Ishikawa (cell line): ENCODE results near the gene CA7.

Experiments used
- CEBPB ChIP-seq: IDR thresholded peaks from 2 replicates; pipeline ENCODE4 v1.6.1; 2012
- CREB1 ChIP-seq: IDR thresholded peaks from 2 replicates; pipeline ENCODE4 v1.6.1; 2012; ENCODE audit warnings: low read depth
- EGR1 ChIP-seq: IDR thresholded peaks from 2 replicates; pipeline ENCODE4 v1.6.1; 2012
- EP300 ChIP-seq: IDR thresholded peaks from 2 replicates; pipeline ENCODE4 v1.6.1; 2012; ENCODE audit warnings: borderline replicate concordance
- FOXM1 ChIP-seq: IDR thresholded peaks from 2 replicates; pipeline ENCODE4 v1.6.1; 2012; ENCODE audit warnings: low read depth, borderline replicate concordance
- NFIC ChIP-seq: IDR thresholded peaks from 2 replicates; pipeline ENCODE4 v1.6.1; 2012
- RAD21 ChIP-seq: IDR thresholded peaks from 2 replicates; pipeline ENCODE4 v1.6.1; 2012; ENCODE audit warnings: low read depth
- TAF1 ChIP-seq: IDR thresholded peaks from 2 replicates; pipeline ENCODE4 v1.6.1; 2012; ENCODE audit warnings: low read depth, mild to moderate bottlenecking
- TCF12 ChIP-seq: IDR thresholded peaks from 2 replicates; pipeline ENCODE4 v1.6.1; 2012; ENCODE audit warnings: low read depth
- YY1 ChIP-seq: IDR thresholded peaks from 2 replicates; pipeline ENCODE4 v1.6.1; 2012; ENCODE audit warnings: low read depth
- ZBTB7A ChIP-seq: IDR thresholded peaks from 2 replicates; pipeline ENCODE4 v1.6.1; 2012; ENCODE audit warnings: low read depth
- TF ChIP-seq, protein P1 (sequence below): IDR thresholded peaks from 2 replicates; pipeline ENCODE4 v1.6.1; 2012
- TF ChIP-seq, protein P2 (sequence below): IDR thresholded peaks from 2 replicates; pipeline ENCODE4 v1.6.1; 2012; ENCODE audit warnings: low read depth, mild to moderate bottlenecking
- TF ChIP-seq, protein P3 (sequence below): IDR thresholded peaks from 2 replicates; pipeline ENCODE4 v1.6.1; 2012

DNA sequence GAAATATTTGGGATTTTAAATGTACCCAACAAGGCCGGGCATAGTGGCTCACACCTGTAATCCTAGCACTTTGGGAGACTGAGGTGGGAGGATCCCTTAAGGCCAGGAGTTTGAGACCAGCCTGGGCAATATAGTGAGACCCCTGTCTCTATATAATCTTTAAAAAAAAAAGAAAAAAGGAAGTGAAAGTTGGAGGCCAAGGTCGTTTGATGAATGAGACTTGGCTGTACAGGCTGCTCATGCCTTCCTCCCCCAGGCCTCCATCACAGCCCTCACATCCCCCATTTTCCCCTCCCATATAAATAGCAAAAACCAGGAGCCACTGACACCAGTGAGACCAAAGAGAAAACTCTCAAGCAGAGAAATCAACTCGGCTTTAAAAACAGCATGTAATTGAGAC is 3.3 kb upstream of the CA7 start:
- TF ChIP-seq FOXM1: no peak
- TF ChIP-seq CREB1: no peak
- TF ChIP-seq RAD21: no peak
- TF ChIP-seq, protein P1, sequence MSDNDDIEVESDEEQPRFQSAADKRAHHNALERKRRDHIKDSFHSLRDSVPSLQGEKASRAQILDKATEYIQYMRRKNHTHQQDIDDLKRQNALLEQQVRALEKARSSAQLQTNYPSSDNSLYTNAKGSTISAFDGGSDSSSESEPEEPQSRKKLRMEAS: no peak
- no peak for TF ChIP-seq YY1
- no peak for TF ChIP-seq EP300
- TF ChIP-seq, protein P2, sequence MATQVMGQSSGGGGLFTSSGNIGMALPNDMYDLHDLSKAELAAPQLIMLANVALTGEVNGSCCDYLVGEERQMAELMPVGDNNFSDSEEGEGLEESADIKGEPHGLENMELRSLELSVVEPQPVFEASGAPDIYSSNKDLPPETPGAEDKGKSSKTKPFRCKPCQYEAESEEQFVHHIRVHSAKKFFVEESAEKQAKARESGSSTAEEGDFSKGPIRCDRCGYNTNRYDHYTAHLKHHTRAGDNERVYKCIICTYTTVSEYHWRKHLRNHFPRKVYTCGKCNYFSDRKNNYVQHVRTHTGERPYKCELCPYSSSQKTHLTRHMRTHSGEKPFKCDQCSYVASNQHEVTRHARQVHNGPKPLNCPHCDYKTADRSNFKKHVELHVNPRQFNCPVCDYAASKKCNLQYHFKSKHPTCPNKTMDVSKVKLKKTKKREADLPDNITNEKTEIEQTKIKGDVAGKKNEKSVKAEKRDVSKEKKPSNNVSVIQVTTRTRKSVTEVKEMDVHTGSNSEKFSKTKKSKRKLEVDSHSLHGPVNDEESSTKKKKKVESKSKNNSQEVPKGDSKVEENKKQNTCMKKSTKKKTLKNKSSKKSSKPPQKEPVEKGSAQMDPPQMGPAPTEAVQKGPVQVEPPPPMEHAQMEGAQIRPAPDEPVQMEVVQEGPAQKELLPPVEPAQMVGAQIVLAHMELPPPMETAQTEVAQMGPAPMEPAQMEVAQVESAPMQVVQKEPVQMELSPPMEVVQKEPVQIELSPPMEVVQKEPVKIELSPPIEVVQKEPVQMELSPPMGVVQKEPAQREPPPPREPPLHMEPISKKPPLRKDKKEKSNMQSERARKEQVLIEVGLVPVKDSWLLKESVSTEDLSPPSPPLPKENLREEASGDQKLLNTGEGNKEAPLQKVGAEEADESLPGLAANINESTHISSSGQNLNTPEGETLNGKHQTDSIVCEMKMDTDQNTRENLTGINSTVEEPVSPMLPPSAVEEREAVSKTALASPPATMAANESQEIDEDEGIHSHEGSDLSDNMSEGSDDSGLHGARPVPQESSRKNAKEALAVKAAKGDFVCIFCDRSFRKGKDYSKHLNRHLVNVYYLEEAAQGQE: no peak
- TF ChIP-seq NFIC: no peak
- no peak for TF ChIP-seq TCF12
- TF ChIP-seq, protein P3, sequence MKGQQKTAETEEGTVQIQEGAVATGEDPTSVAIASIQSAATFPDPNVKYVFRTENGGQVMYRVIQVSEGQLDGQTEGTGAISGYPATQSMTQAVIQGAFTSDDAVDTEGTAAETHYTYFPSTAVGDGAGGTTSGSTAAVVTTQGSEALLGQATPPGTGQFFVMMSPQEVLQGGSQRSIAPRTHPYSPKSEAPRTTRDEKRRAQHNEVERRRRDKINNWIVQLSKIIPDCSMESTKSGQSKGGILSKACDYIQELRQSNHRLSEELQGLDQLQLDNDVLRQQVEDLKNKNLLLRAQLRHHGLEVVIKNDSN: no peak
- no peak for TF ChIP-seq CEBPB
- no peak for TF ChIP-seq EGR1
- TF ChIP-seq TAF1: no peak
- TF ChIP-seq ZBTB7A: no peak
